HepG2 (cell line): ENCODE results near the gene WNT4.

Source experiments
- CC2D1A ChIP-seq: sonication (generic); formaldehyde crosslinking; IDR thresholded peaks from 2 replicates; pipeline ENCODE4 v1.8.1; 2023; ENCODE audit warnings: mild to moderate bottlenecking, missing genetic modification reagents
- CREB1 ChIP-seq, 2 experiments: fragments of 450-650 bp in 1 of 2; IDR thresholded peaks; 2 replicates each; pipeline ENCODE4 v1.6.1; 2016 to 2017; ENCODE audit warnings: control low read depth in 1 of 2, mild to moderate bottlenecking in 1 of 2, missing compliant biosample characterization in 1 of 2, missing genetic modification characterization in 1 of 2
- FOXJ3 ChIP-seq: sonication (generic); formaldehyde crosslinking; IDR thresholded peaks from 2 replicates; pipeline ENCODE4 v1.4.0; 2020; ENCODE audit warnings: missing genetic modification reagents, mild to moderate bottlenecking, borderline replicate concordance
- HMG20B ChIP-seq: conservative IDR thresholded peaks from 2 replicates; pipeline ENCODE4 v1.6.1; 2016; ENCODE audit warnings: missing genetic modification reagents, missing compliant biosample characterization
- SETDB1 ChIP-seq: sonication (generic); formaldehyde crosslinking; IDR thresholded peaks from 2 replicates; pipeline ENCODE4 v1.5.1; 2020; ENCODE audit warnings: missing genetic modification reagents, mild to moderate bottlenecking, borderline replicate concordance
- SMC3 ChIP-seq: IDR thresholded peaks from 2 replicates; pipeline ENCODE4 v1.6.1; 2011; ENCODE audit warnings: low read length, improper control_type of control experiment
- SRF ChIP-seq: IDR thresholded peaks from 2 replicates; pipeline ENCODE4 v1.6.1; 2011; ENCODE audit warnings: mild to moderate bottlenecking, low read depth, low read length, moderate library complexity
- TCF7 ChIP-seq: sonication (generic); IDR thresholded peaks from 2 replicates; pipeline ENCODE4 v1.6.1; 2016; ENCODE audit warnings: antibody characterized with exemption, low read depth
- ZNF12 ChIP-seq: sonication (generic); formaldehyde crosslinking; IDR thresholded peaks from 2 replicates; pipeline ENCODE4 v1.5.0; 2020; ENCODE audit warnings: missing genetic modification reagents
- TF ChIP-seq, protein P1 (sequence below): sonication (generic); formaldehyde crosslinking; IDR thresholded peaks from 2 replicates; pipeline ENCODE4 v1.5.0; 2020; ENCODE audit warnings: mild to moderate bottlenecking, missing genetic modification reagents, moderate library complexity

DNA sequence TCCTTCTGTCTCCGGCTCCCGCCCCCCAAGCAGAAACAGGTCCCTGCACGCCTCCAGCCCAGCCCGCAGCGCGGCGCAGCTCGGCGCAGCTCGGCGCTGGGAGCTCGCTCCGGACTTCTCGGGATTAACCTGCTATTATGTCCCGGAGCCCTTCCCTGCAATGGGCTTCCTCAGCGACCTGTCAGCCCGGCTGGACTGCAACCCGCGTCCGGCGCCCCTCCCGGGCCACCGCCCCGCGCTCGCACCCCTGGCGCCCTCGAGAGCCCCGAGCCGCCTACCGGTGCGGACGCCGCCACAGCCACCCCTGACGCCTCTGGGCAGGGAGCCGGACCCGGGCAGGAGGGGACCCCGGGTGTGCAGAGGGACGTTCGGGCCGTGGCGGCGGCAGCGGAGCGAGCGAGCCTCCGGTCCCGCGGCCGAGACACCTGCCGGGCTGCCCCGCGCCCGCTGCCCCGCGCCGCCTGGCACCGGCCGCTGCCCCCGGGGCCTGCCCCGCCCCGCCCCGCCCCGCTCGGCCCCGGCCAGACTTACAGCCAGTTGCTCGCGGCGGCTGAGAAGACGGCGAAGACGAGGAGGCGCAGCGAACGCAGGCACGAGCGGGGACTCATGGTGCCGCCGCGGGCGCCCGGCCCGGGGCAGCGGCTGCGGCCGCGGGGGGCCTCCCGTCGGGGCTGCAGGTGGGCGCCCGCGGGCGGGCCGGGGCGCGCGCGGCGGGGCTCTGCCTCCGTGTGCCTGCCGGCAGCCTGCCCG is 407 bp downstream of the WNT4 start:
- no peak for TF ChIP-seq FOXJ3 (CRISPR knock-in tag)
- TF ChIP-seq SMC3: no peak
- TF ChIP-seq SRF: no peak
- TF ChIP-seq, protein P1, sequence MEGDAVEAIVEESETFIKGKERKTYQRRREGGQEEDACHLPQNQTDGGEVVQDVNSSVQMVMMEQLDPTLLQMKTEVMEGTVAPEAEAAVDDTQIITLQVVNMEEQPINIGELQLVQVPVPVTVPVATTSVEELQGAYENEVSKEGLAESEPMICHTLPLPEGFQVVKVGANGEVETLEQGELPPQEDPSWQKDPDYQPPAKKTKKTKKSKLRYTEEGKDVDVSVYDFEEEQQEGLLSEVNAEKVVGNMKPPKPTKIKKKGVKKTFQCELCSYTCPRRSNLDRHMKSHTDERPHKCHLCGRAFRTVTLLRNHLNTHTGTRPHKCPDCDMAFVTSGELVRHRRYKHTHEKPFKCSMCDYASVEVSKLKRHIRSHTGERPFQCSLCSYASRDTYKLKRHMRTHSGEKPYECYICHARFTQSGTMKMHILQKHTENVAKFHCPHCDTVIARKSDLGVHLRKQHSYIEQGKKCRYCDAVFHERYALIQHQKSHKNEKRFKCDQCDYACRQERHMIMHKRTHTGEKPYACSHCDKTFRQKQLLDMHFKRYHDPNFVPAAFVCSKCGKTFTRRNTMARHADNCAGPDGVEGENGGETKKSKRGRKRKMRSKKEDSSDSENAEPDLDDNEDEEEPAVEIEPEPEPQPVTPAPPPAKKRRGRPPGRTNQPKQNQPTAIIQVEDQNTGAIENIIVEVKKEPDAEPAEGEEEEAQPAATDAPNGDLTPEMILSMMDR (CRISPR knock-in tag): no peak
- no peak for TF ChIP-seq CC2D1A (CRISPR knock-in tag)
- TF ChIP-seq SETDB1 (CRISPR knock-in tag): no peak
- no peak for TF ChIP-seq HMG20B (CRISPR knock-in tag)
- no peak for TF ChIP-seq CREB1 (IDR thresholded peaks at IDR 0.05)
- no peak for TF ChIP-seq CREB1 (CRISPR knock-in tag; IDR thresholded peaks at IDR 0.05)
- no peak for TF ChIP-seq ZNF12 (CRISPR knock-in tag)
- TF ChIP-seq TCF7: no peak
